GM03348 (cell line): ENCODE measurements around the gene ANKRD62.

Source experiments
- DNase-seq: peaks from one replicate; pipeline ENCODE4 v3.0.0; 2012; ENCODE audit warnings: low spot score

The ANKRD62 gene

DNA sequence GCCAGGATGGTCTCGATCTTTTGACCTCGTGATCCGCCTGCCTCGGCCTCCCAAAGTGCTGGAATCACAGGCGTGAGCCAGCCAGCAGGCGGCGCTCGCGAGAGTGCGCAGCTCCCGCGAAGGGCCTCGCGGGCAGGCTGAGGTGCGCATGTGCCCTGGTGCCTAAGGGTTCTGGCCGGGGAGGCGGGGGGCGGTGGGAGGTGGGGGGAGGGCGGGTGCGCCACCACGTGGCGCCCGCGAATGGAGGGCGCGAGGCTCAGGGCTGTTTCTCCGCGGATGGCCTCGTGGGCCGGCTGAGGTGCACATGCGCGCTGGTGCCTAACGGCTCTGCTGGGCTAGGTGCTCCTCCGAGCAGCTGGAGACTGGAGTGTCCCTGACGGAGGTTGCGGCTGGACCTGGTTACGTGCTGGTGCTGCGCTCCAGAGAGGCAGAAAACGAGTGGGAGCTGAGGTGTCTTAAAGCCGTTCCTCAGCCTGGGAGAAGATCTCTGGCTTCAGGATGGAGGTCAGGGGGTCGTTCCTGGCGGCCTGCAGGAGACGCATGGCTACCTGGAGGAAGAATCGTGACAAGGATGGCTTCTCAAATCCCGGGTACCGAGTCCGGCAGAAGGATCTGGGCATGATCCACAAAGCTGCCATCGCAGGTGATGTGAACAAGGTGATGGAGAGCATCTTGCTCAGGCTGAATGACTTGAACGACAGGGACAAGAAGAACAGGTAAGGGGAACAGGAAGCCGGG lies at the start of gene ANKRD62:
Gene ANKRD62, plus strand, starts transcription at position 324 of the 738 bp plus-strand sequence. Its CDS starts 175 bp downstream, at position 499.
- DNase-seq, result no peak

DNA sequence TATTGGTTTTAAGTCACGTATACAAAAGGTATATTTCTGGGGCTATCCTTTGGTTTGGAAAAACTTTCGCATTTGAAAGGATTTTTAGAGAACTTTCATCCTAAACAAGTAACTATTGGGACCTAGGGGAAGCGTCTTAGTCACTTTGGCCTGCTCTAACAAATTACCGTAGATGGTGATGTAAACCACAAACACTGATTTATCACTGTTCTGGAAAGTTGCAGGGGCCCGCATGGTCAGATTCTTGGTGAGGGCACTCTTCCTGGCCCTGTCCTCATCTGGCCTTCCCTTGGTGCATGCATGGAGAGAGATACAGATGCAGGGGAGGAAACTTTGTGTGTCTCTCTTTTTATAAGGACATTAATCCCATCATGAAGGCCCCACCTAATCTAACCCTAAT lies 49.1 kb upstream of the ANKRD62 start:
- no peak for DNase-seq

DNA sequence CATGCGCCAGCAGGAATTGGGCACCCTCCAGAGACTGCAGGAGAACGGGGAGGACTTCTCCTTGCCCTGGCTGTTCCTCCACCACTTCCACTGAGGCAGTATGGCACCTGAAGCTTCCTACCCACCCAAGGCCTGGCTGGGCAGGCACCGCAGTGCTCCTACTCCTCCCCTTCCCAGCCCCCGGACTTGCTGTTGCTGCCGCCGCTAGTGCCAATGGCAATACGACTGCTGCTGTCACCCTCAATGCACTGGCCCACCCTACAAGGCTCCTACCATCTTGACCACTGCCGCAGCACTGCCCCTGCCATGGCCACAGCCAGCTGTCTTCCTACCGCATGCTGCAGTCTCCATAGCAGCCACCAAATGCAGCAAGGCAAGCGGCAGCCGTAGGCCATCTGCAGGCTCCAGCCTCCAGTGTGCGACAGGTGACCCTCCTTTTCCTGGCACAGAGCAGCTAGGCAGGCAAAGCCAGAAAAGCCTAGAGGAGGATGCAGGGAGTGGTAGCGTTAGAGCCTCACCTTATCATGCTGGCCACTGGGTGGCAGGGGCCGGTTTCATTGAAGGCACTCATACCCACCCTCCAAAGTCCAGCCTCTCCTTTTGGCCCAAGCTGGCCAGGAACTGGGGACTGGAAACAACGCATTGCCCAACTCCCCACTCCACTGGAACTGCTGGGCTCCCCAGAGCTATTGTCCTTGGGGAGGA lies 47.4 kb upstream of the ANKRD62 start:
- DNase-seq, result no peak

DNA sequence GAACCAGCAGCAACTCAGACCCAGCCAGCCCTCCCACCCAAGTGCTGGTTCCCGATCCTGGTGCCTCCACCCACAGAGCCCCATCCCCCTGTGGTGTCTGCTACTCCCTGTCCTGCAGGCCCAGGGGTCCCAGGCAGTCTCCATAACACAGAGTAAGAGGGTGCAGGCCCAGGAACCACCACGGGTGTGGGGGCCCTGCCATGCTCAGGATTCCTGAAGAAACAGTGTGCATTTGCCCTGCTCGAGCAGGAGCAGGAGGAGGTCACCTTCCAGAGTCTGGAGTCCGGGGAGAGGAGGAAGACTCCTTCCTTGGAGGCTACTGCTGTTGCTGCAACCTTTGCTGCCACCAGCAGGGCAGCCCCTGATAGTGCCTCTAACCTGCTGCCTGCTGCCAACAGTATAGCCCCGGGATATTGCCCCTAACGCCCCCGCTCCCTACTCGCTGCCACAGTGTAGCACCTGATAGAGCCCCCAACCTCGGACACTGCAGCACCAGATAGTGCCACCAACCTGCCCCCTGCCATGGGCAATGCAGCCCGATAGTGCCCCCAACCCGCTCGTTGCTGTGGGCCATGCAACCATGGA lies 46.8 kb upstream of the ANKRD62 start:
- no peak for DNase-seq

DNA sequence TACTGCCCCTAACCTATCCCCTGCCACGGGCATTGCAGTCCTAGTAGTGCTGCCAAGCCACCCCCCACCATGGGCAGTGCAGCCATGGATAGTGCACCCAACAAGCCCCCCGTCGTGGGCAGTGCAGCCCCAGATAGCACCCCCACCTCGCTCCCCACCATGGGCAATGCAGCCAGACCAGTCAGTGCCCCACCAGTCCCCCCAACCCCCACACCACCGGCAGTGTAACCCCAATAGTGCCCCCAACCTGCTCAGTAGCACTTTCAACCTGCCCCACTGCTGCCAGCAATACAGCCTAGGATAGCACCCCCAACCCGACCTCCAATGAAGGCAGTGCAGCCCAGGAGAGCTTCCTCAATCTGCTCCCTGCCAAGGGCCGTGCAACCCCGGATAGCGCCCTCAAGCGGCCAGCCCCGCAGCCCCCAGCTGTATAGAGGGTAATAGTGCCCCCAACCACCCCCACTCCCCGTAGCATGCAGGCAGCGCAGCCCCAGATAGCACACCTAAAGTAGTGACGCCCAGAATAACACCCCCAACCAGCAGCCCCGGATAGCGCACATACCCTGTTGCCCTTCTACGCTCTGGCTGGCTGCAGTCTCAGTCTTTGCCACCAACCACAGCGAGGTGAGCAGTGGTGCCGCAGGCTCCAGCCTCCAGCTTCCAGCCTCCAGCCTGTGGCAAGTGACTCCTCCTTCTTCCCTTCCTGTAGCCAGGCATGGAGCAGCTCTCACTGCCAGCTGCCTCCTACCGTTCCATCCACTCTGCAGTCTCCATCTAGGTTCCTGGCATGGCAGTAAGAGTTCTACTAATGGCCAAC lies 45.4 kb upstream of the ANKRD62 start:
- DNase-seq, result no peak

DNA sequence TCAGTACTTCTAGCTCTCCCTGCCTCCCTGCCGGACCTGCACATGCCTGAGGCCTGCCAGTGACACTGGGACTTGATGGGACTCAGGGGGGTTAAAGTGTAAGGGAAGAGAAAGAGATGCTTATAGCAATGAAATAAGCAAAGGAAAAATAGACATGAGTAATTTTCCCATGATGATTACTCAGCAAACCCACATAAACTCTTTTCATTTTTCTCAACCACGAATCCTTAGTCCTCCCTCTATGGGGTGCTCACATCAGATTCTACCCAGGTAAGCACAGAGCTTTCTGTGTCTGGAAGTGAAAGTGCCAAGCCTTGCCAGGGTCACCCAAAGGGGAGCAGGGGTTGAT lies 44.8 kb upstream of the ANKRD62 start:
- DNase-seq, result peak; percentile 43

DNA sequence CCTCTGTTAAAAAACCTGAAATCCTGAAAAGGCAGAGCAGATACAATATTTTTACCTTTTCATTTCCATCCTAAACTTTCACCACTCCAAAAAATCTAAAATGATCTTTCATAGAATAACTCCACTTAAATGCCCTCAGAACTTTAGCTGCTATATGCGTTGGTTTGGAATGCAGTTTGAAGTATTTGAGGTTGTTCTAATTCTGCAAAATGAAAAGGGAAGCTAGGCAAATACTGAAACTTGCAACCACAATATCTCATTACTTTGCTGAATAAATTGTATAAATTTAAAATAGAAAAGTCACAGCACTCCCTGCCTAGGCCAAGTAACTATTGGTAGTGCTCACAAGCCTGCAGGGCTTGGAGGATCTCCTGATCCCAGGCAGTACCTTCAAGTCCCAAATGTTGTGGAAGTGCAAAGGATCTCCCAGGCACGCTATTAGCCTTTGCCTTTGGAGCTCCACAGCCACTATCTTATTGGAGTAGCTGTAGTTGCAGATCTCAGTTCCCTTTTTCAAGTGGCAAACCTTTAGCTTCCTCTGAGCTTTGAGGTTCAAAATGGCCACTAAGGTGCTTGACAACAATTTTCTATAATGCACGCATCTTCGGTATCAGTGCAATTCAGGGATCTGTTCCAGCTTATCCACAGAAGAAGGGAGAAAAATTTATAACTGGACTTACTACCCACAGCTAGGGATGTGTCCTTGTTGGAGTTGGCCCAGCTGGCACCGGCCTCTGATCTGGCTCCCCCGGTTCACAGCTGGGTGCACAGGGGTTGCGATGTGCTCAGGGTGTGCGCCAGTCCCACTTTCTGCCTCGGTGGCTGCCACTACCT lies 43.4 kb upstream of the ANKRD62 start:
- DNase-seq, result no peak

DNA sequence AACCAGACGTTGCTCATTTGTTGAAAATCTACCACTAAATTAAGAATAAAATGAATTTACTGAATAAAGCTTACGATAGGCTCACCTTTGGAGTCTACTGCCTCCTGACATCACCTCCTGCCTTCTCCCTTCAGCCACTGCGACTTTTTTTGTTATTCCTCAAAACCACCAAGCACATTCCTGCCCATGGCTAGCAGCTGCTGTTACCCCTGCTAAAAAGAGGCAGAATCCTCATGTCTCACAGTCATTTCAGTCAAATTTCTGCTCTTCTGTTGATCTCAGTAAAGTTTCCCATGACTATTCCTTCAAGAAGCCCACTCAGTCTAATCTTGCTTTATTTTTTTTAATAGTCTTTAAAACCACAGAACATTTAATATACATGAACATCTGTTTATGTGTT lies 40.8 kb upstream of the ANKRD62 start:
- no peak for DNase-seq

DNA sequence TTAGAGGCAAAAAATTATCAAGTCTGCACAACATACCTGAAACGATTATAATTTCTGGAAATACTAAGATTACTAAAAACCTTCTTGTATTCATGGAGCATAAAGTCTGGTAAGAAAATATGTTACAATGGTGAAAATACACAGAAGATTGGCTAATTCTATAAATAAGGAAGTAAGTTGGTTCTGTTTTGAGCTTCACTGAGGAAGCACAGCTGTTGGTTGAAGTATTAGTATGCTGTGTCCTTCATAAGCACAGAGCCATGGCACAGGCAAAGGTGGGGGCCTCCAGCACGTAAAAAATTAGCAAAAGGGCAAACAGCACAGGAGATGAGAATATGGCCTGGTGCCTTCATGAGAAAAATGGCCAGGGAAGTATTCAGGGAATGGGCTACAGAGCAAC lies 40.4 kb upstream of the ANKRD62 start:
- no peak for DNase-seq

DNA sequence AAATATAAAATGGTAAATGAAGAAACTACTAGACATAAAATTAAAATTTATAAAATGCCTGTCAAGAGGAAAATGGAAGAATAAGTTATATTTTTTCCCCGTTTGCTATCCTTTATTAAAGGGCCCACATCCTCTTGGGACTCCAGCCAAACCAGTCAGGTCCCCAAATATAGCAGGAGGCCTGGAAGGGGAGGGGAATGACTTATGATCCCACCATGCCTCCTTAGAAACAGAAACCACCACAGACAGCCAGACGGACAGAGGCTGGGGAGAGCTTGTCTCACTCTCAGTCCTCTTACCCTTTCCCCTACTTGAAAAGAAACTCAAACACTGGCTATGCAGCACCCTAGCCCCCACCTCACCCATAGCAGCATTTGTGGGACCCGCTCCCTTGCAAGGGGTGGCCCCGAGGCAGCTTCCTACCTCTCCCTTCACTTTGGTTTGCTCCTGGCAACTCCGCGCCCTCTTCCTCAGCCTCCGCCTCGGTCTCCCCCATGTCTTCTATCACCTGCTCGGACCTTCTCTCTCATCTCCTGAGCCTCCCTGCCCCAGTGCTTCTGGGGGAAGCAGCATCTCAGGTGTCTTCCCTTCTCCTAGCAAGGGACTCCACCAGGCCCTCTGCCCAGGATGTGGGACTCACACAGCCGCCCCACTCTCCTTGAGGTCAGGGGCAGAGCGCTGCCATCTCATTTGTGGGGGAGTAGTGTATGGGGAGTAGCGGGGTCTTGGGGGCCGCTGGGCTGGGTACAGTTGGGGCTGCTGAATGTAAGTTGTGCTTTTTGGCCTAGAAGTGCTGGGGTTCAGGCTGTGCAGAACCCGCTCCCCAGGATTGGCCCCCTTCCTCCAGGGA lies 37.4 kb upstream of the ANKRD62 start:
- DNase-seq, result no peak

DNA sequence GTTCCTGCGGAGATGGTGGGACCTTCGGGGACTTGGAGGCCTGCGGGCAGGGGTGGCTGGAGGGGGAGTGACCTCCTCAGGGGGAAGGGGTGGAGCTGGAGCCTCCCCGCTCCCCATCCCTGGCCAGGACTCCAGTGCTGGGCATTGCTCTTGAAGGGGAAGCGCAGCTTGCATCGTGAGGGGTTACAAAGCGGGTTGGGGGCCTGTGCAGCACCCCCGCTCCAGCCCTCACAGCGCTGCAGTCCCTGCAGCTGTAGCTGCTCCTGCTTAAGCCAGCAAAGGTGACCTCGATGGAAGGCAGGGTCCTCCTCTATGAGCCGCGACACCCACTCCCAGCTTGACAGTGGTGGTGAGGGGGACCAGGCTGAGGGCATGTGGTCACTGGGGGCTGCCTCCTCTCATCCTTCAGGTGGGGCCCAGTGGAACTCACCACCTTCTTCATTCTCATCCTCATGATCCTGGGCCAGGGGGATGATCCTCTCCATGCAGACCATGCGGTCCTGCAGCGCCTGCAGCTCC lies 36.7 kb upstream of the ANKRD62 start:
- no peak for DNase-seq

DNA sequence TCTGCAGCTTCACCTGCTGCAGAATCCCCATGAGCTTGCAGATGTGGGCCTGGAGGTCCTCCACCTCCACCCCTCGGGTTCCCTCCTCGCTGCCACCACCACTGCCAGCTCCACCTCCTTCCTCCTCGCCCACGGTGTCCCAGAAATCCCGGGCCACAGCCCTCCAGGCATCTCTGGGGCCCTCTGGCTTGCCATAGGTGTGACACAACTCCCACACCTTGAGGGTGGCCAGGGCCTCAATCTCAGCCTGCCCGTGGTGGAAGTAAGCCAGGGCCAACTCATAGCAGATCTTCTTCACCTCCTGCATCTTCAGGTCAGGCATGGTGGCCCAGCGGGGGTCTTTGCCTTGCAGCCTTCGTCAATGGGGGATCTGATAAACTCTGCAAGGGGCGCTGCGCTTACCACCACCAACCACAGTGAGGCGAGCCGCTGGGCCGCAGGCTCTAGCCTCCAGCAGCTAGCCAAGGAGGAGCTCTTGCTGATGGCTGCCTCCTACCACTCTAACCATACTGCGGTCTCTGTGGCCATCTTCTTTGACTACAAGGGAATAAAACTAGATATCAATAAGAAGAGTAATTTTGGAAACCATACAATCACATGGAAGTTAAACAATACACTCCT lies 36.1 kb upstream of the ANKRD62 start:
- no peak for DNase-seq

DNA sequence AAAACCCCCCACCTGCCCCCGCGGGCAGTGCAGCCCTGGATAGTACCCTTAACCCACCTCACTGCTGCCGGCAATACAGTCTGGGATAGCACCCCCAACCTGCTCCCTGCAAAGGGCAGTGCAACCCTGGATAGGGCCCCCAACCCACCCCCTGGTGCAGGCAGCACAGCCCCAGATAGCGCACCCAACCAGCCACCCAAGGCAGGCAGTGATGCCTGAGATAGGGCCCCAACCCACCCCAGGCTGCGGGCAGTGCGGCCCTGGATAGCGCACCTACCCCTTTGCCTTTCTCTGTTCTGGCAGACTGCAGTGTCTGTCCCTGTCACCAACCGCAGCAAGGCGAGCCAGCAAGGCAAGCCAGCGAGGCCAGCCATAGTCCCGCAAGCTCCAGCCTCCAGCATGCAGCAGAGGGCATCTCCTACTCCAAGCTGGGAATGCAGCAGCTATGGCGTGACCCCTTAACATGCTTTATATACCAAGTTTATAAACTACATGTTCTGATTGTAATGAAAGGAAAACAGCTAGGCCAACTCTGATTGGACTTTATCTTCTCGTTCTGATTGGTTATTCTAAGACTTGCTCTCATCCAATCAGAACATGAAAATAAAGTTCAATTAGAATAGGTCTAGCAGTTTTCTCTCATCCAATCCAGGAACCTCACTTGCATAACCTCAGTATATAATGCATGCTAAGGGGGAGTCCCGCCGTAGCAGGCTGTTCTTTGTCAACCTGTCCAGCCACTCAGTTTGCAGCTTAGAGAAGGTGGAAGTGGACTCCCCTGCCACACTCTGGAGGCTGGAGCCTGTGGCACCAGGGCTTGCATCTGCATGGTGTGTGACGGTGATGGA lies 34.1 kb upstream of the ANKRD62 start:
- no peak for DNase-seq

DNA sequence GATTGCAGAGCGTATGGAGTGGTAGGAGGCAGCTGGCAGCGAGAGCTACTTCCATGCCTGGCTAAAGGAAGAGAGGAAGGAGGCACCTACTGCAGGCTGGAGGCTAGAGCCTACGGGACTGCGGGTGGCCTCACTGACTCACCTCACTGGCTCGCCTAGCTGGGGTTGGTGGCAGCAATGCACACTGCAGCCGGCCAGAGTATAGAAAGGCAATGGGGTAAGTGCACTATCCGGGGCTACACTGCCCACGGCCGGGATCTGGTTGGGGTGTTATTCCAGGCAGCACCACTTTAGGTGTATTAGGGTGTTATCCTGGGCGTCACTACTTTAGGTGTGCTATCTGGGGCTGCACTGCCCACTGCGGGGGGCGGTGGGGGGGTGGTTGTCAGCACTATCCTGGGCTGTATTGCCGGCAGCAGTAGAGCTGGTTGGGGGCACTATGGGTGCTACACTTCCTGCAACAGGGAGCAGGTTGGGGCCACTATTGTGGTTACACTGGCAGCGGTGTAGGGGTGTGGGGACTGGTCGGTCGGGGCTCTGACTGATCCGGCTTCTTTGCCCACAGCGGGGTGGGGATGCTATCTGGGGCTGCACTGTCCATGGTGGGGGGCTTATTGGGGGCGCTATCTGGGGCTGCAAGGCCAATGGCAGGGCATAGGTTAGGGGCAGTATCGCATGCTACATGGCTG lies 33.3 kb upstream of the ANKRD62 start:
- DNase-seq, result no peak

DNA sequence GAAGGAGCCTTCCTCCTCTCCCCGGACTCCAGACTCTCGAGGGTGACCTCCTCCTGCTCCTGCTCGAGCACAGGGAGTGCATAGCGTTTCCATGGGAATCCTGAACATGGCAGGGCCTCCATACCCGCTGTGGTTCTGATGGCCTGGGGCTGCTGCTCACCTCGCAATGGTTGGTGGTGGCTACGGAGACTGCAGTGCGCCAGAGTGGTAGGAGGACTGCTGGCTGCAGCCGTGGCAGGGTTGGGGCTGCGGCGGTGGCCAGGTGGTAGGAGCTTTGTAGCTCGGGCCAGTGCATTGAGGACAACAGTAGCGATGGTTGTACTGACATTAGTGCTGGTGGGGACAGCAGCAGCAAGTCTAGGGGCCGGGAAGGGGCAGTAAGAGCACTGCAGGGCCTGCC lies 32.0 kb upstream of the ANKRD62 start:
- no peak for DNase-seq

DNA sequence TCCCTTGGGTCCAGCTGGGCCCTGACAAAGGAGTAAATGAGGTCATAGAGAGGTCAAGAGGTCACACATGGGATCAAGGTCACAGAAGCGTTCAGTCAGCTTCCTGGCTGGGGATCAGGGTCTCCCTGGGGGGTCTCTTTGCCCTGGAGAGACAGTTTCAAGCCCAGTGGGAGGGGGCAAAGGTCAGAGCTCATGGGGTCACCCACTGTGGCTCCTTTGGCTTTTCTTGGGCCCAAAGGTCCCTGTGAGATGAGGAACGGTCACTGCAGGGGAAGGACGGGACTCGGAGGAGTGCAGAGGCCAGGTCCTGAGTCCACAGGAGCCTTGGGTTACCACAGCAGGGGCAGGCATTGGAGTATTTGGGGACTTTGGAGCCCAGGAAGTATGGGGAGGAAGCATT lies 30.7 kb upstream of the ANKRD62 start:
- DNase-seq, result no peak

DNA sequence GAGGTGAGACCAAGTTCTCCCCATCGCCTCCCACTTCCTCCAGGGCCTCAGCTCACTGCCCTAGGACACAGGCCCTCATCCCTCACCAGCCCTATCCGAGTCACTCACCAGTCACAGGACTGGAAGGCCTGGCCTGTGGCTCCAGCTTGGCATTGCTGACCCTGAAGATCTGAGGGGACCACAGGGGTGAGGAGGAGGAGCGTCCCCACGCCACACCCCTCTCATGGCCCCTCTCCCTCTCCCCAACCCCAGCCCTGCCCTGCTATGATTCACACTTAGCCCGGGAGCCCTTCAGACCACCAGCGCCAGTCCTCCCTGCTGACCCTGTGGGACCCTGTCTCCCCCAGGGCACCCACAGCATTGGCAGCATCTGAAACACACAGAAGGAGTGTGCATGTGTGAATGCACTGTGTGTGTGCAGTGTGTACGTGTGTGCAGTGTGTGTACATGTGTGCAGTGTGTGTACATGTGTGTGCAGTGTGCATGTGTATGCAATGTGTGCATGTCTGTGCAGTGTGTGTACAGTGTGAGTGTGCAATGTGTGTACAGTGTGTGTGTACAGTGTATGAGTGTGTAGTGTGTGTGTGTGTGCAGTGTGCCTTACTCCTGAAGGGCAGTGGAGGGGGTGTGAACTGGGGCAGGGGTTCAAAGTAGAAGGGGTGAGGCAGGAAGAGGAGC lies 29.4 kb upstream of the ANKRD62 start:
- DNase-seq, result no peak

DNA sequence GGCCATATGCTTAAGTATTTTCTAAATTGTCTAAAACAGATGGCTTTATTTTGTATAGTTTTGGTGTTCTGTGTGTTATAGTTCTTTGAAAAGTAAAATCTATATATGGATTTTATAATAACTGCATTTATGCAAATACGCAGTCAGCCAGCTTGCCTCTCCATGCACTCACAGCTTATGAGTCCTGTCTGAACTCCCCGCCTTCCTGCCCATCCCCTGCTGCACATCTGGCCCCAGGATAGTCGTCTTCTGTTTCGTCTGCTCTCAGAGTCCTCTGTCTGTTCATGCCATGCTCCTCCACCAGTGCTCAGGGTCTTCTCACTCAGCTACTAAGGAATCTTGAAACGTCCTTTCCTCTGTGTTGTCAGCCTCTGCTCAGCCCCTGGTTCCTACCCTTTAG lies 28.2 kb upstream of the ANKRD62 start:
- DNase-seq, result no peak
